ENCODE results near the gene PRKCH. TPM values are rescaled to one million over a fixed set of nuclear protein-coding genes. Genes with fewer than 3 reads are reported as not detected.

Gene PRKCH
- polyA plus RNA-seq, 3 donors = 3.6 to 6.2 (median 5.4) TPM

DNA sequence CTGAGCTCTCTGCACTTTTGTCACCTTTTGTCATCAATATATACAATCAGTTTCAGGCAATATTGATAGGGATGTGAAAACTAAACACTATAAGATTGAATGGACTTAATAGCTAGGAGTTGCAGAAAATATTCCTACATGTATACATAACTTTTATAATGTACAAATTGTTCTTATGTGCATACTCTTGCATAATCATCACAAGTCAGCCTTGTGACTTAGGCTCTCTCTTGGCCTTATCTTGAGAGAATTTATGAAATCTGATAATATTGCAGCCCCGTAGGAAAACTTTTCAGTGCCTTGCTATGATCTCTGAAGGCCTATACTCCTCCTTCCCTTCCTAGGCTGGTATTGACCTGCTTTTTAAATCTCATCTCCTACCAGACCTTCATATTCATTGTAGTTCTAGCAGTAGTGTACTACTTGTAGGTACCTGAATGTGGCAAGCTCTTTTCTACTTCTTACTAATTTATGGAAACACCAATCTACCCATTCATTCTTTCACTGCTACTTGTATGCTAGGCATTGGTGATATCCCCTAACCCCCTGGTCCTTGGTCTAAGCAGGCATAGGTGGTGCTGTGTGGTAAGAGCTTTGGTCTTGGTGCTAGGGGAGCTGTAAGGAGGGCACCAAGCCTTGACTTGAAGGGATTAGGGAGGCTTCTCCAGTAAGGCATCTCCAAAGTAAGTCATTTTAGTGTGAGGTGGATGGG is 100.0 kb downstream of the PRKCH start:
- H3K9me3 Mint-ChIP-seq = peaks cover 0 to 7% (median 4%) of the 10 kb centered on the region in 7 donors
- intact Hi-C loops (cut with micrococcal nuclease) = loop anchor here in 1 of 2 donors (10.0 kb wide), 1 partner anchor 127 kb away; no protein-coding TSS in a partner anchor
- H2AFZ ChIP-seq (ENCODE audit: insufficient read depth, low read depth, low read length, poor library complexity, severe bottlenecking) = no peak overlapping the region
- DNase-seq = no peak
- peaks cover 21% of the 10 kb centered on the region for H3K4me1 Mint-ChIP-seq
- peaks cover 2 to 4% of the 10 kb centered on the region in 2 donors for H3K36me3 Mint-ChIP-seq
- no peak overlapping the region for H3K4me3 ChIP-seq (replicated peaks in 1 of 3; ENCODE audit: low read depth in 2 of 3, low read length in 3 of 3)
- no peak overlapping the region for H3K9ac ChIP-seq (ENCODE audit: insufficient read depth, low read length, poor library complexity, severe bottlenecking)
- no peaks in the 10 kb centered on the region for H3K27me3 ChIP-seq (ENCODE audit: control insufficient read depth in 2 of 2, insufficient read depth in 2 of 2, low read length in 2 of 2)
- no peak overlapping the region for H3K27ac Mint-ChIP-seq
- WGBS (ENCODE audit: insufficient coverage) = no CpG with 5 or more reads among the region's 1 CpG
- no peaks in the 10 kb centered on the region for H3K27me3 Mint-ChIP-seq (ENCODE audit: low read depth in 3 of 3)
- no peak overlapping the region for H3K4me3 Mint-ChIP-seq
- H3K4me1 ChIP-seq (ENCODE audit: control insufficient read depth in 1 of 2, insufficient read depth in 2 of 2, low read length in 2 of 2) = peaks cover 9 to 10% of the 10 kb centered on the region in 2 donors
- H3K36me3 ChIP-seq (replicated peaks in 1 of 2; ENCODE audit: control insufficient read depth in 1 of 2, insufficient read depth in 2 of 2, low read length in 2 of 2) = no peaks in the 10 kb centered on the region
- no peak overlapping the region for H3K27ac ChIP-seq (ENCODE audit: low read depth in 1 of 2, low read length in 2 of 2)
- H4K20me1 ChIP-seq (ENCODE audit: insufficient read depth, low read length) = no peaks in the 10 kb centered on the region
- TF ChIP-seq, protein P1, sequence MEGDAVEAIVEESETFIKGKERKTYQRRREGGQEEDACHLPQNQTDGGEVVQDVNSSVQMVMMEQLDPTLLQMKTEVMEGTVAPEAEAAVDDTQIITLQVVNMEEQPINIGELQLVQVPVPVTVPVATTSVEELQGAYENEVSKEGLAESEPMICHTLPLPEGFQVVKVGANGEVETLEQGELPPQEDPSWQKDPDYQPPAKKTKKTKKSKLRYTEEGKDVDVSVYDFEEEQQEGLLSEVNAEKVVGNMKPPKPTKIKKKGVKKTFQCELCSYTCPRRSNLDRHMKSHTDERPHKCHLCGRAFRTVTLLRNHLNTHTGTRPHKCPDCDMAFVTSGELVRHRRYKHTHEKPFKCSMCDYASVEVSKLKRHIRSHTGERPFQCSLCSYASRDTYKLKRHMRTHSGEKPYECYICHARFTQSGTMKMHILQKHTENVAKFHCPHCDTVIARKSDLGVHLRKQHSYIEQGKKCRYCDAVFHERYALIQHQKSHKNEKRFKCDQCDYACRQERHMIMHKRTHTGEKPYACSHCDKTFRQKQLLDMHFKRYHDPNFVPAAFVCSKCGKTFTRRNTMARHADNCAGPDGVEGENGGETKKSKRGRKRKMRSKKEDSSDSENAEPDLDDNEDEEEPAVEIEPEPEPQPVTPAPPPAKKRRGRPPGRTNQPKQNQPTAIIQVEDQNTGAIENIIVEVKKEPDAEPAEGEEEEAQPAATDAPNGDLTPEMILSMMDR (IDR thresholded peaks at IDR 0.05) = no peak
- peaks cover 0 to 7% of the 10 kb centered on the region in 2 donors for H3K9me3 ChIP-seq (replicated peaks in 1 of 2; ENCODE audit: control insufficient read depth in 1 of 2, insufficient read depth in 1 of 2, low read length in 2 of 2)
- H3K4me2 ChIP-seq (replicated peaks; ENCODE audit: extremely low read depth, low read length, poor library complexity, severe bottlenecking) = no peak overlapping the region
- H3K79me2 ChIP-seq (ENCODE audit: insufficient read depth, low read length) = no peaks in the 10 kb centered on the region

DNA sequence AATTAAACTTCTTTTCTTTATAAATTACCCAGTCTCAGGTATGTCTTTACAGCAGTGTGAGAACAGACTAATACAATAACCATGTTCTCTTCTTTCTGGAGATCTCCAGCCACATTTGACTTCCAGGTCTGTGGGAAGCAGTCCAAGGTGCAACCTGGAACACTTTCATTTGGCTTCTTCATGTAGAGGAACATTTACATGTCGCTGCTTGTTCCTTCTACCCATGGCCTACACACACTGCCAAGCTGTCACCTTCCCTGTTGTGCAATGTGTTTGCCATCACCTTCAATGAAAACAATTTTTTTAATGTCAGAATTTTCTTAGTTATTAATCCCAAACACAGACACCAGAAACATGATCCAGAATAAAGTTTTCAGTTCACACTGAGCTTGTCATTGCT is 104.7 kb downstream of the PRKCH start:
- WGBS (ENCODE audit: insufficient coverage) = no CpG with 5 or more reads among the region's 1 CpG
- H3K4me1 Mint-ChIP-seq = peaks cover 6% of the 10 kb centered on the region

More for the DNA sequence above, 104.7 kb downstream of the PRKCH start:
- H3K4me2 ChIP-seq (replicated peaks; ENCODE audit: extremely low read depth, low read length, poor library complexity, severe bottlenecking) = no peak overlapping the region
- peaks cover 0 to 7% of the 10 kb centered on the region in 2 donors for H3K9me3 ChIP-seq (replicated peaks in 1 of 2; ENCODE audit: control insufficient read depth in 1 of 2, insufficient read depth in 1 of 2, low read length in 2 of 2)
- no peaks in the 10 kb centered on the region for H3K27me3 ChIP-seq (ENCODE audit: control insufficient read depth in 2 of 2, insufficient read depth in 2 of 2, low read length in 2 of 2)
- Mint-ChIP-seq H3K4me3 (no peak overlapping the region), H3K27ac (no peak overlapping the region), H3K36me3 (peaks cover 2 to 3% of the 10 kb centered on the region in 2 donors), H3K9me3 (peaks cover 0 to 7% (median 5%) of the 10 kb centered on the region in 7 donors), H3K27me3 (ENCODE audit: low read depth in 3 of 3) (no peaks in the 10 kb centered on the region)
- H3K27ac ChIP-seq (ENCODE audit: low read depth in 1 of 2, low read length in 2 of 2) = no peak overlapping the region
- H4K20me1 ChIP-seq (ENCODE audit: insufficient read depth, low read length) = no peaks in the 10 kb centered on the region
- no peak for DNase-seq
- H3K4me3 ChIP-seq (replicated peaks in 1 of 3; ENCODE audit: low read depth in 2 of 3, low read length in 3 of 3) = no peak overlapping the region
- H3K79me2 ChIP-seq (ENCODE audit: insufficient read depth, low read length) = no peaks in the 10 kb centered on the region
- no peak overlapping the region for H2AFZ ChIP-seq (ENCODE audit: insufficient read depth, low read depth, low read length, poor library complexity, severe bottlenecking)
- no peaks in the 10 kb centered on the region for H3K36me3 ChIP-seq (replicated peaks in 1 of 2; ENCODE audit: control insufficient read depth in 1 of 2, insufficient read depth in 2 of 2, low read length in 2 of 2)
- intact Hi-C loops (cut with micrococcal nuclease) = loop anchor here in 1 of 2 donors (10.0 kb wide), 1 partner anchor 131 kb away; no protein-coding TSS in a partner anchor
- H3K9ac ChIP-seq (ENCODE audit: insufficient read depth, low read length, poor library complexity, severe bottlenecking) = no peak overlapping the region
- no peaks in the 10 kb centered on the region for H3K4me1 ChIP-seq (ENCODE audit: control insufficient read depth in 1 of 2, insufficient read depth in 2 of 2, low read length in 2 of 2)
- TF ChIP-seq, protein P1 (IDR thresholded peaks at IDR 0.05) = no peak

Data from CD14-positive monocyte (primary cell).